Activated CD8-positive, alpha-beta T cell treated with anti-CD3 and anti-CD28 coated beads for 36 hours (primary cell): ENCODE data around the gene PDE12. TPM values are rescaled to one million over a fixed set of nuclear protein-coding genes. Genes with fewer than 3 reads are reported as not detected.

ENCODE experiments used
- ATAC-seq: fragments of 200-7000 bp; cut with Tn5 transposase; one replicate; pipeline ENCODE4 v1.10.0; 2021; ENCODE audit warnings: mild to moderate bottlenecking, moderate library complexity
- CTCF ChIA-PET: fragments of 350-600 bp; sonication (Branson Sonifier 250); formaldehyde crosslinking; loops from one replicate; lab custom pipeline; 2021; ENCODE audit warnings: antibody characterized with exemption; lab: Charles Lee
- POLR2A ChIA-PET: fragments of 350-600 bp; sonication (Branson Sonifier 250); formaldehyde crosslinking; loops from one replicate; lab custom pipeline; 2021; ENCODE audit warnings: antibody characterized with exemption; lab: Charles Lee
- DNase-seq: peaks from one replicate; pipeline ENCODE4 v3.0.0-alpha.2; 2020
- H3K27ac Mint-ChIP-seq: one replicate; pipeline ENCODE4 v1.8.0; 2021; ENCODE audit warnings: mild to moderate bottlenecking, mixed read lengths
- H3K27me3 Mint-ChIP-seq: one replicate; pipeline ENCODE4 v1.8.0; 2021; ENCODE audit warnings: mixed read lengths
- H3K36me3 Mint-ChIP-seq: one replicate; pipeline ENCODE4 v1.8.0; 2021; ENCODE audit warnings: low read depth, mixed read lengths
- H3K4me1 Mint-ChIP-seq: one replicate; pipeline ENCODE4 v1.8.0; 2021; ENCODE audit warnings: low read depth, mixed read lengths
- H3K4me3 Mint-ChIP-seq: one replicate; pipeline ENCODE4 v1.8.0; 2021; ENCODE audit warnings: mild to moderate bottlenecking, moderate library complexity, mixed read lengths
- H3K9me3 Mint-ChIP-seq: one replicate; pipeline ENCODE4 v1.8.0; 2021; ENCODE audit warnings: mixed read lengths
- CTCF ChIP-seq: fragments of 200-600 bp; IDR thresholded peaks from one replicate; pipeline ENCODE4 v1.8.0; 2022; ENCODE audit warnings: antibody characterized with exemption, mild to moderate bottlenecking
- intact Hi-C: fragments of 100-400 bp; cut with micrococcal nuclease; formaldehyde crosslinking; loops from one replicate; pipeline ENCODE4 v1.10.0; 2022
- total RNA-seq, 2 experiments: library from RNA; stranded (reverse); gene quantifications; one replicate each; pipeline ENCODE4 v1.2.3, GENCODE V29; 2021

The PDE12 gene
- total RNA-seq, 2 experiments from 2014 or later: 25.4 to 29.9 TPM

GRCh38 chr3:57569859-57570450, 13.9 kb downstream of the PDE12 start:
- POLR2A ChIA-PET: interaction anchor here (1.0 to 1.1 kb wide), 2 partner anchors 8 to 9 kb away, joined by 3 to 4 read pairs; no protein-coding TSS in a partner anchor
- ATAC-seq (no peak), DNase-seq (no peak)
- Mint-ChIP-seq H3K27ac (no peak overlapping the region), H3K9me3 (no peaks in the 10 kb centered on the region), H3K36me3 (peaks cover 32% of the 10 kb centered on the region), H3K4me1 (peaks cover 9% of the 10 kb centered on the region), H3K4me3 (no peak overlapping the region), H3K27me3 (no peaks in the 10 kb centered on the region)
- CTCF ChIA-PET: interaction anchor here (1.3 to 1.9 kb wide), 2 partner anchors 10 to 21 kb away, joined by 4 to 6 read pairs; no protein-coding TSS in a partner anchor
- intact Hi-C loops: no loop called here
- no peak for TF ChIP-seq CTCF

GRCh38 chr3:57570878-57571277, 14.8 kb downstream of the PDE12 start:
- ChIA-PET POLR2A (interaction anchor here (1.1 kb wide), 1 partner anchor 10 kb away, joined by 4 read pairs; no protein-coding TSS in a partner anchor), CTCF (interaction anchor here (0.8 to 1.9 kb wide), 3 partner anchors 9 to 173 kb away, joined by 3 to 6 read pairs (median 4); no protein-coding TSS in a partner anchor)
- DNase-seq (no peak), ATAC-seq (no peak)
- H3K27me3 Mint-ChIP-seq: no peaks in the 10 kb centered on the region
- intact Hi-C loops: no loop called here
- H3K36me3 Mint-ChIP-seq: peaks cover 40% of the 10 kb centered on the region
- peaks cover 10% of the 10 kb centered on the region for H3K4me1 Mint-ChIP-seq
- TF ChIP-seq CTCF: no peak
- H3K9me3 Mint-ChIP-seq: no peaks in the 10 kb centered on the region
- H3K4me3 Mint-ChIP-seq: no peak overlapping the region
- H3K27ac Mint-ChIP-seq: no peak overlapping the region

GRCh38 chr3:57572096-57572495, 16.0 kb downstream of the PDE12 start:
- Mint-ChIP-seq H3K27me3 (no peaks in the 10 kb centered on the region), H3K36me3 (peaks cover 50% of the 10 kb centered on the region), H3K27ac (no peak overlapping the region), H3K9me3 (no peaks in the 10 kb centered on the region), H3K4me3 (no peak overlapping the region), H3K4me1 (peaks cover 16% of the 10 kb centered on the region)
- TF ChIP-seq CTCF: no peak
- DNase-seq (no peak), ATAC-seq (no peak)
- intact Hi-C loops: no loop called here
- CTCF ChIA-PET: interaction anchor here (1.1 to 1.6 kb wide), 2 partner anchors 11 to 15 kb away, joined by 3 read pairs; no protein-coding TSS in a partner anchor
- POLR2A ChIA-PET: interaction anchor here (1.1 kb wide), 2 partner anchors 10 to 15 kb away, joined by 3 to 5 read pairs; partner anchors contain the start of gene PDE12

GRCh38 chr3:57575966-57576626, 20.0 kb downstream of the PDE12 start:
- CTCF ChIA-PET: no interaction called here
- Mint-ChIP-seq H3K9me3 (no peaks in the 10 kb centered on the region), H3K36me3 (peaks cover 53% of the 10 kb centered on the region), H3K4me3 (no peak overlapping the region), H3K4me1 (peaks cover 16% of the 10 kb centered on the region), H3K27ac (peak overlapping the region; percentile 64), H3K27me3 (no peaks in the 10 kb centered on the region)
- POLR2A ChIA-PET: no interaction called here
- no peak for TF ChIP-seq CTCF
- DNase-seq (no peak), ATAC-seq (no peak)
- intact Hi-C loops: no loop called here

DNA sequence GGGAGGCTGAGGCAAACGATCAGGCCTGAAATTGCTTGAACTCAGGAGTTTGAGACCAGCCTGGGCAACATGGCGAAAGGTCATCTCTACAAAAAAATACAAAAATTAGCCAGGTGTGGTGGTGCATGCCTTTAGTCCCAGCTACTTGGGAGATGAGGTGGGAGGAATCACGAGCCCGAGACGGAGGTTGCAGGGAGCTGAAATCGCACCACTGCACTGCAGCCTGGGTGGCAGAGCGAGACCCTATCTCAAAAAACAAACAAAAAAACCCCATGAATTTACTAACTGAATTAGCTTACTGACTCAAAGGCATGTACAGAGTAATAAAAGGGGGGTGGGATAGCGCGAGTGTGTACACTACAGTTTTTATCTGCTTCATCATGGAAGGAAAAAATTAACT, 21.7 kb downstream of the PDE12 start:
- TF ChIP-seq CTCF: no peak
- Mint-ChIP-seq H3K4me1 (peaks cover 18% of the 10 kb centered on the region), H3K9me3 (no peaks in the 10 kb centered on the region), H3K27me3 (no peaks in the 10 kb centered on the region), H3K4me3 (no peak overlapping the region), H3K36me3 (peaks cover 48% of the 10 kb centered on the region), H3K27ac (peak overlapping the region; percentile 7)
- no peak for DNase-seq
- ChIA-PET POLR2A (interaction anchor here (1.2 to 1.3 kb wide), 2 partner anchors 8 to 21 kb away, joined by 3 read pairs; partner anchors contain the start of gene PDE12), CTCF (interaction anchor here (1.3 kb wide), 1 partner anchor 16 kb away, joined by 3 read pairs; no protein-coding TSS in a partner anchor)
- intact Hi-C loops: no loop called here
- no peak for ATAC-seq
